Type B pancreatic cell (in vitro differentiated cells): Measurements from ENCODE around the gene ABL1. TPM values are rescaled to one million over a fixed set of nuclear protein-coding genes. Genes with fewer than 3 reads are reported as not detected.

Experiments used
- DNase-seq: peaks from one replicate; pipeline ENCODE4 v3.0.0; 2021; ENCODE audit warnings: mixed read lengths; ENCODE audit not compliant: unreplicated experiment; ENCODE audit errors: extremely low spot score
- H3K27ac Mint-ChIP-seq: 2 replicates; pipeline ENCODE4 v1.8.0; 2021; ENCODE audit warnings: mild to moderate bottlenecking, mixed read lengths
- H3K27me3 Mint-ChIP-seq: 2 replicates; pipeline ENCODE4 v1.8.0; 2021; ENCODE audit warnings: mixed read lengths
- H3K36me3 Mint-ChIP-seq: 2 replicates; pipeline ENCODE4 v1.8.0; 2021; ENCODE audit warnings: mixed read lengths
- H3K4me1 Mint-ChIP-seq: one replicate; pipeline ENCODE4 v1.8.0; 2021; ENCODE audit warnings: mixed read lengths; ENCODE audit not compliant: unreplicated experiment
- H3K4me3 Mint-ChIP-seq: 2 replicates; pipeline ENCODE4 v1.8.0; 2021; ENCODE audit warnings: mild to moderate bottlenecking, mixed read lengths
- H3K9me3 Mint-ChIP-seq: 2 replicates; pipeline ENCODE4 v1.8.0; 2021; ENCODE audit warnings: mixed read lengths
- CTCF ChIP-seq: fragments of 200-600 bp; sonication (generic); conservative IDR thresholded peaks from 2 replicates; pipeline ENCODE4 v1.5.0; 2021; ENCODE audit warnings: antibody characterized with exemption, mild to moderate bottlenecking
- total RNA-seq: library from RNA; stranded (reverse); gene quantifications from 2 replicates; pipeline ENCODE4 v1.2.1, GENCODE V29; 2021; ENCODE audit warnings: low replicate concordance

The ABL1 gene
- total RNA-seq, 1 donor from 2014 or later = 91.8 TPM

GRCh38 chr9:130921989-130922892 is 87.2 kb downstream of the ABL1 start:
- Mint-ChIP-seq H3K4me3 (no peak overlapping the region), H3K4me1 (peaks cover 23% of the 10 kb centered on the region), H3K27ac (no peak overlapping the region), H3K9me3 (no peaks in the 10 kb centered on the region), H3K36me3 (no peaks in the 10 kb centered on the region), H3K27me3 (peaks cover 19% of the 10 kb centered on the region)
- DNase-seq = no peak
- no peak for TF ChIP-seq CTCF

GRCh38 chr9:130922893-130923610 is 88.0 kb downstream of the ABL1 start:
- DNase-seq = no peak
- H3K4me3 Mint-ChIP-seq = no peak overlapping the region
- no peaks in the 10 kb centered on the region for H3K36me3 Mint-ChIP-seq
- no peak overlapping the region for H3K27ac Mint-ChIP-seq
- peaks cover 26% of the 10 kb centered on the region for H3K4me1 Mint-ChIP-seq
- no peak for TF ChIP-seq CTCF
- peaks cover 18% of the 10 kb centered on the region for H3K27me3 Mint-ChIP-seq
- H3K9me3 Mint-ChIP-seq = no peaks in the 10 kb centered on the region

DNA sequence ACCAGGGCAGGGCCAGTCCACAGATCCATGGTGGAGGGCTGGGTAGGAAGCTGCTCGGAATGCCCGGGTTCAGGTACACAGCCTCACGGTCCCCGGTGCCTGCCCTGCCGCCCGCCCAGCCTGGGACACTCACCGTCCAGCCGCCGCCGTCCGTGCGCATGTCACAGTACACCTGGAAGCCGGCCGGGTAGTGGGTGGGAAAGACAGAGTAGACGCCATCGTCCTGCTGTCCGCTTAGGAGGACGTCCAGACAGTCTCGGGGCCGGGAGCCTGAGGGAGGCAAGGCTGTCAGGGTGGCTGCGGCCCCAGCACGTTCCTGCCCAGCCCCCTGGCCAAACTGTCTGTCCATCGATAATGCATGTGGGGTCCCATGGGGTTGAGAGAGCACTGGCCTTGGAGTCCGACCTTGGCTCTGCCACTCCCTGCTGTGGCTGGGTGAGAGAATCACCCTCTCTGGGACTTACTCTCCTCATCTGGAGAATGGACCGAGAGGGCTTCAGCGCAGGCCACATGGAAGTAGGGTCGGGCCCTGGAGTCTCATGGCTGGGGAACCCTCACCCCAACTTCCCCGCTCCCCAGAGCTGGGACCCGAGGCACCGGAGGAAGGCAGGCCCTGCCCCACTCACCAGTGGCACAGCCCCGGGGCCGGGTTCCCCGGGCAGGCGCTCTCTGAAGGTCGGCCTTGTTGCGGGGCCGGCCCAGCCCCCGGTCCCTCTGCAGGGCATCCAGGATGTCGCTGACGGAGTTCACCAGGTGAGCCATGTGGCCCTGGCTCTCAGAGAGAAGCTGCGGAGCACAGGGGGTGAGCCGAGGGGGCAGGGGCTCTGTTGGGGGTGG is 88.8 kb downstream of the ABL1 start:
- no peaks in the 10 kb centered on the region for H3K9me3 Mint-ChIP-seq
- TF ChIP-seq CTCF = no peak
- peaks cover 29% of the 10 kb centered on the region for H3K4me1 Mint-ChIP-seq
- peaks cover 18% of the 10 kb centered on the region for H3K27me3 Mint-ChIP-seq
- no peak overlapping the region for H3K27ac Mint-ChIP-seq
- no peak for DNase-seq
- no peak overlapping the region for H3K4me3 Mint-ChIP-seq
- no peaks in the 10 kb centered on the region for H3K36me3 Mint-ChIP-seq

DNA sequence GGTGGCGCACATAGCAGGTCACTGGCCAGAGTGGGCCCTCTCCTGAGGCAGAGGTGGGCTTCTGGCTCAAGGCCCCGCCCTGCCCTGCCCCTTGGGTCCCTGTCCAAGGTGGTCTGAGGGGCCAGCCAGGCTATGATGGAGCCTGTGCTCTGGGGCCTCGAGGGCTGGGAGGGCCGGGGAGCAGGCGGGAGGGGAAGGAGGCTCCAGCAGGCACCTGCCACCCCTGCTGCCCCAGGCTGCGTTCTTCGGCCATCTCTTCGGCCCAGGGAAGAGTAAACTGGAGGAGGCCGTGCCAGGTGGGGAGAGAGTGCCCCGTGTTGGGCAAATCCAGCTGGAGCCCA is 89.4 kb downstream of the ABL1 start:
- no peak for DNase-seq
- no peak overlapping the region for H3K4me3 Mint-ChIP-seq

More for the DNA sequence above, 89.4 kb downstream of the ABL1 start:
- no peaks in the 10 kb centered on the region for H3K9me3 Mint-ChIP-seq
- peaks cover 18% of the 10 kb centered on the region for H3K27me3 Mint-ChIP-seq
- TF ChIP-seq CTCF = no peak
- H3K36me3 Mint-ChIP-seq = no peaks in the 10 kb centered on the region
- peaks cover 29% of the 10 kb centered on the region for H3K4me1 Mint-ChIP-seq
- no peak overlapping the region for H3K27ac Mint-ChIP-seq
